ENCODE results near the gene SMARCC2.
A peak's percentile ranks its signal among the peaks of the same experiment; 100 is the strongest.

The SMARCC2 gene

GRCh38 chr12:56165369-56165768 is 23.9 kb downstream of the SMARCC2 start:
- Histone ChIP-seq H3K9me3 (ENCODE audit: low read depth, low read length) (no peaks in the 10 kb centered on the region), H3K27ac (no peak overlapping the region), H3K9ac (ENCODE audit: insufficient read length) (no peak overlapping the region), H3K4me3 (no peak overlapping the region), H3K36me3 (ENCODE audit: insufficient read depth, low read length) (peaks cover 82% of the 10 kb centered on the region)
- TF ChIP-seq EZH2 (IDR thresholded peaks at IDR 0.05) (no peak), POLR2AphosphoS5 (IDR thresholded peaks at IDR 0.05; ENCODE audit: borderline replicate concordance, low read depth, low read length) (no peak), FOXP2 (optimal IDR thresholded peaks at IDR 0.05; ENCODE audit: control extremely low read depth, extremely low read length, insufficient read depth) (no peak)
- no peak for DNase-seq (ENCODE audit: low read depth, low spot score)

GRCh38 chr12:56164345-56164729 is 24.9 kb downstream of the SMARCC2 start:
- no peaks in the 10 kb centered on the region for H3K9me3 ChIP-seq (ENCODE audit: low read depth, low read length)
- no peak for TF ChIP-seq EZH2 (IDR thresholded peaks at IDR 0.05)
- TF ChIP-seq POLR2AphosphoS5 (IDR thresholded peaks at IDR 0.05; ENCODE audit: borderline replicate concordance, low read depth, low read length) = no peak
- TF ChIP-seq FOXP2 (optimal IDR thresholded peaks at IDR 0.05; ENCODE audit: control extremely low read depth, extremely low read length, insufficient read depth) = no peak
- no peak overlapping the region for H3K4me3 ChIP-seq
- no peak for DNase-seq (ENCODE audit: low read depth, low spot score)
- H3K9ac ChIP-seq (ENCODE audit: insufficient read length) = no peak overlapping the region
- H3K36me3 ChIP-seq (ENCODE audit: insufficient read depth, low read length) = peaks cover 82% of the 10 kb centered on the region
- H3K27ac ChIP-seq = no peak overlapping the region

GRCh38 chr12:56163533-56164344 is 25.5 kb downstream of the SMARCC2 start:
- no peak for DNase-seq (ENCODE audit: low read depth, low spot score)
- Histone ChIP-seq H3K9me3 (ENCODE audit: low read depth, low read length) (no peaks in the 10 kb centered on the region), H3K36me3 (ENCODE audit: insufficient read depth, low read length) (peaks cover 80% of the 10 kb centered on the region), H3K9ac (ENCODE audit: insufficient read length) (no peak overlapping the region), H3K27ac (0 out of 2 replicates have a peak overlapping the region, but pooled peaks have one; percentile 46), H3K4me3 (no peak overlapping the region)
- no peak for TF ChIP-seq EZH2 (IDR thresholded peaks at IDR 0.05)
- TF ChIP-seq POLR2AphosphoS5 (IDR thresholded peaks at IDR 0.05; ENCODE audit: borderline replicate concordance, low read depth, low read length) = no peak

- Histone ChIP-seq H3K9ac (ENCODE audit: insufficient read length) (peak overlapping the region; percentile 32), H3K36me3 (ENCODE audit: insufficient read depth, low read length) (peaks cover 74% of the 10 kb centered on the region), H3K27ac (peak overlapping the region; percentile 58; the same call in 1 of the 2 replicates), H3K4me3 (no peak overlapping the region), H3K9me3 (ENCODE audit: low read depth, low read length) (no peaks in the 10 kb centered on the region)
- DNase-seq (ENCODE audit: low read depth, low spot score) = no peak
- TF ChIP-seq FOXP2 (optimal IDR thresholded peaks at IDR 0.05; ENCODE audit: control extremely low read depth, extremely low read length, insufficient read depth) = no peak
- TF ChIP-seq POLR2AphosphoS5 (IDR thresholded peaks at IDR 0.05; ENCODE audit: borderline replicate concordance, low read depth, low read length) = no peak
- no peak for TF ChIP-seq EZH2 (IDR thresholded peaks at IDR 0.05)
Measured at GRCh38 chr12:56162468-56163290, 26.6 kb downstream of the SMARCC2 start.

- Histone ChIP-seq H3K9ac (ENCODE audit: insufficient read length) (no peak overlapping the region), H3K27ac (peak overlapping the region; percentile 28; the same call in 1 of the 2 replicates), H3K9me3 (ENCODE audit: low read depth, low read length) (no peaks in the 10 kb centered on the region), H3K4me3 (no peak overlapping the region), H3K36me3 (ENCODE audit: insufficient read depth, low read length) (peaks cover 70% of the 10 kb centered on the region)
- DNase-seq (ENCODE audit: low read depth, low spot score) = no peak
- no peak; the same call in 1 of the 2 replicates for TF ChIP-seq POLR2AphosphoS5 (IDR thresholded peaks at IDR 0.05; ENCODE audit: borderline replicate concordance, low read depth, low read length)
- TF ChIP-seq EZH2 (IDR thresholded peaks at IDR 0.05) = no peak
- no peak for TF ChIP-seq FOXP2 (optimal IDR thresholded peaks at IDR 0.05; ENCODE audit: control extremely low read depth, extremely low read length, insufficient read depth)
Measured at GRCh38 chr12:56161690-56162351, 27.5 kb downstream of the SMARCC2 start.

GRCh38 chr12:56160894-56161689 is 28.2 kb downstream of the SMARCC2 start:
- Histone ChIP-seq H3K36me3 (ENCODE audit: insufficient read depth, low read length) (peaks cover 67% of the 10 kb centered on the region), H3K9ac (ENCODE audit: insufficient read length) (peak overlapping the region; percentile 90), H3K9me3 (ENCODE audit: low read depth, low read length) (no peaks in the 10 kb centered on the region), H3K4me3 (no peak overlapping the region), H3K27ac (peak overlapping the region; percentile 28; the same call in 1 of the 2 replicates)
- no peak for TF ChIP-seq EZH2 (IDR thresholded peaks at IDR 0.05)
- TF ChIP-seq FOXP2 (optimal IDR thresholded peaks at IDR 0.05; ENCODE audit: control extremely low read depth, extremely low read length, insufficient read depth) = no peak
- no peak for DNase-seq (ENCODE audit: low read depth, low spot score)

- Histone ChIP-seq H3K9me3 (ENCODE audit: low read depth, low read length) (no peaks in the 10 kb centered on the region), H3K36me3 (ENCODE audit: insufficient read depth, low read length) (peaks cover 66% of the 10 kb centered on the region), H3K9ac (ENCODE audit: insufficient read length) (peak overlapping the region; percentile 90), H3K4me3 (peak overlapping the region; percentile 80), H3K27ac (no peak overlapping the region)
- DNase-seq (ENCODE audit: low read depth, low spot score) = no peak
- TF ChIP-seq POLR2AphosphoS5 (IDR thresholded peaks at IDR 0.05; ENCODE audit: borderline replicate concordance, low read depth, low read length) (0 out of 2 replicates have a peak, but pooled peaks have one; percentile 30), FOXP2 (optimal IDR thresholded peaks at IDR 0.05; ENCODE audit: control extremely low read depth, extremely low read length, insufficient read depth) (no peak)
Measured at GRCh38 chr12:56160193-56160763, 29.0 kb downstream of the SMARCC2 start.
